ENCODE measurements around the gene GLCE.
"Not testable (repeated sequence)": the region's sequence is repeated elsewhere in the genome, so short reads cannot be mapped to it uniquely, and the experiment has no call there.

GLCE gene

DNA sequence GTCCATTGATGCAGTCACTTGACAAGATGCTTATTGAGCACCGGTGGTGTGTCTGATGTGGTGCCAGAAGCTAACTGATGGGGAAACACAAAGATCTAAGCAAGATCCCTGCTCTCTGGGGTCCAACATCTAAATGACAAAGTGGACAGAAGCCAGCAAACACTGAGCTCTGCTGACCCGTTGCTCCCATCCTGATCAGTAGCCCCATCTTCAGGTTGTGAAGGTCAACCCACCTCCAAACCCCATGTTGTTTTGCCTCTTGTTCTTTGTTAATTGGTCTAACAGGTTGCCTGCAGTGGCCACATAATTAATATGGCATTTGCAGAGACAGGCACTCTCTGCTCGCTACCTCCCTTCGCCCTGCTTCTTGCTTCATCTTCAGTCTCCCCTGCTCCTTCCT, 21.5 kb upstream of the GLCE start:
- no peak for DNase-seq (ENCODE audit: low read depth)

DNA sequence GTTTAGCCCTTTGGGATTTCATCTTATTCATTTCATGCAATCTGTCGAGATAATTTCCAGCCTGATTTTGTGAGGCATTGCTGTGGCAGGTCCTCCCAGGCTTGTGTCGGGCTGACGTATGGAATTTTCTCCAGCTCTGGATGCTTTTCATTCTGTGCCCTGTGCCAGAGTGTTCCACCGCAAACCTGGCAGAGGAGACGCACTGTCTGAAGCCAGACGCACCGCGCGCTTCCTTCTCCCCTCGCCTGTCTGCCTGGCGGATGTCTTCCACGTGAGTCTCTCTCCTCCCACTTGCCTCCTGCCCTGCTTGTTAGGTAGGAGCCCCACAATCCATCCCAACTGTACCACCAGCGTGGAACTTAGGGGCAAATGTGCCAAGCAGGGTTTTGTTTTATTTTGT, 20.1 kb upstream of the GLCE start:
- DNase-seq (ENCODE audit: low read depth): no peak

DNA sequence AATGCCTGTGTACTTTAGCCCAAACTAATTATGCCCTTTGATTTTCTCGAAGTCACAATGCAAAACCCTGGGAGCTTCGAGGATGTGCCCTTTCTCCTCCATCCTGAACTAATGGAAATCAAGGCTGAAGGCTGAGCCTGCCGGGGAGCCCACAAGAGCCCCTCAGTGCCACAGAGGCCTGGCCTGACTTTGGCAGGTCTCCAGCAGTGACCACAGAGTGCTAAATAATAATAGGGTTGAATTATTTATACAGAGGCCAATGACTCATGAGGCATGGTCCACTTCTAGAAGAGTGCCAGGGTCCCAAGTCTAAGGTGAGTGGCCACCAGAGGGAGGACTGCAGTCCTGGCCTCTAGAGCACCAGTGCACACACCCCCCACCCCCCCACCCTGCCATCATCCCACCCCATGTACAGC, 19.1 kb upstream of the GLCE start:
- DNase-seq (ENCODE audit: low read depth): no peak

DNA sequence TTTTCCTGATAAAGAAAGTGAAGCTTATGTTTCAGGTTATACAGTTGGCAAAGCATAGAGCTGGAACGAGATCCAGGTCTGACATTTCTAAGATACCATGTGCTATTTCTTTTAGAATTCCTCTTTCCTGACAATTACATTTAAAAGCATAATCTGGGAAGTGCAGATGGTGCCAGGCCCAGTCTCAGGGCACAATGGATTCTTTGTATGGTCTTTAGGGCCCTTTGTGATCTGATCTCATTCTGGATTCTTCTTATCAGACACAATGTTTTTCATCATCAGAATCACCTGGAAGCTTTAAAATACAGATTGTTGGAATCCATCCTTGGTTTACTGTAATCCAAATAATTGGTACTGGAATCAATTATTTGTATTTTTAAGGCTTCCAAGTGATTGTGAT, 18.6 kb upstream of the GLCE start:
- no peak for DNase-seq (ENCODE audit: low read depth)

DNA sequence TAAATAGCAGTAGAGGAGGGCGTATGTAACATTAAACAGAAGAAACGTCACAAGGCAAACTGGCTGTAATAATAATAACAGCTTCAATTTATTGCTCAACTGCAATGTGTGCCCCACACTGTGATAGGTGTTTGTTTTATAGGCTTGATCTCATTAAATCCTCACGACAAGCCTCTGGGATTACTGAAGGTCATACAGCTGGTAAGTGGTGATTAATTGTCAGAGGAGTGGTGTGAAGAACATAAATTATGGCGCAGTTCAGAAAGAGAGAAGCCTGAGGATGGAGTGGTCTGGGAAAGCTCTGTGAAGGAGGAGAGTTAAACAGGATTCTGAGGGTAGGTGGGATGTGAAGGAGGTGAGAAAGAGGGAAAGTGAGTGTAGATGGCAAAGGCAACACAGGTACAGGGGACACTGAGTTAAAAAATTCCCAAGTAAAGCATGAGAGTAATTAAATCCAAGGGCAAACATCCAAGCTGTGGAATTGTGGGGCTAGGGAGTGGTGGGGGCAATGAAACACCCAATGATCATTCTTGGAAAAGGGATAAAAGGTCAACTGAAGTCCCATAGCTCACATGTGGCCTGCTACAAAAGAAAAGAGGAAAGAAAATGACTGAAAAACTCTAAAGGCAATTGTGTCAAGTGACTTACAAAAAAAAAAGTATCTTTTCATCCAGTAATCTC, 16.5 kb upstream of the GLCE start:
- no peak for DNase-seq (ENCODE audit: low read depth)

DNA sequence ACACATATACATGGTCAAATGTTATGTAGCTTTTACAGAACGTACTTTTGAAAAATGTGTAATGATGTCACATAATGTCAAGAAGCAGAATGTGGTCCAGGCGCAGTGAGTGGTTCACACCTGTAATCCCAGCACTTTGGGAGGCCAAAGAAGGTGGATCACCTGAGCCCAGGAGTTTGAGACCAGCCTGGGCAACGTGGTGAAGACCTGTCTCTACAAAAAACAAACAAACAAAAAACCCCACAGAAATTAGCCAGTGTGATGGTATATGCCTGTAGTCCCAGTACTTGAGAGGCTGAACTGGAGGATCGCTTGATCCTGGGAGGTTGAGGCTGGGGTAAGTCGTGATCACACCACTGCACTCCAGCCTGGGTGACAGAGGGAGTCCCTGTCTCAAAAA, 15.9 kb upstream of the GLCE start:
- no peak for DNase-seq (ENCODE audit: low read depth)

DNA sequence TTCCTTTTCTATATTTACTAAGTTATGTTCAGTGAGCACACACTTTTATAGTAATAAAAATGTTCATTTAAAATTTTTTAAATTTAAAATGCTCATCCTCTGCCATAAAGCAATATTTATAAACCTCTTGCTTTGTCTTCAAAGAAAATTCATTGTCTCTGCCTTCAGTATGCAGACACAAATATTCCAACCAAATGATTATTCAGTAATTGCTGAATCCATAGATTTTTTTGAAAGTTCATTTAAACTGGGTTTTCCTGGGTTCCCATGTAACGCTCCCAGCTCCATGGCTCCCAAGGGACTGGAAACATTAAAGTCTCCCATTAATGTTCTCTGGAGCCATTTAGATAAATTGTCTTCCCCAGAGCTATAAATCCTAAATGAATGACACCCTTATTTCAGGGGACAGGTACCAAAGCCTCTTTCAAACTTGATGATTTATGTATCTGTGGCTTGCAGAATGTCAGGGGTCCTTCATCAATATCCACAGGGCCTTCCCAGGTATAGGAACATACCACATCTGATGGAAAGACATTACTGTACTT, 15.2 kb upstream of the GLCE start:
- DNase-seq (ENCODE audit: low read depth): no peak

DNA sequence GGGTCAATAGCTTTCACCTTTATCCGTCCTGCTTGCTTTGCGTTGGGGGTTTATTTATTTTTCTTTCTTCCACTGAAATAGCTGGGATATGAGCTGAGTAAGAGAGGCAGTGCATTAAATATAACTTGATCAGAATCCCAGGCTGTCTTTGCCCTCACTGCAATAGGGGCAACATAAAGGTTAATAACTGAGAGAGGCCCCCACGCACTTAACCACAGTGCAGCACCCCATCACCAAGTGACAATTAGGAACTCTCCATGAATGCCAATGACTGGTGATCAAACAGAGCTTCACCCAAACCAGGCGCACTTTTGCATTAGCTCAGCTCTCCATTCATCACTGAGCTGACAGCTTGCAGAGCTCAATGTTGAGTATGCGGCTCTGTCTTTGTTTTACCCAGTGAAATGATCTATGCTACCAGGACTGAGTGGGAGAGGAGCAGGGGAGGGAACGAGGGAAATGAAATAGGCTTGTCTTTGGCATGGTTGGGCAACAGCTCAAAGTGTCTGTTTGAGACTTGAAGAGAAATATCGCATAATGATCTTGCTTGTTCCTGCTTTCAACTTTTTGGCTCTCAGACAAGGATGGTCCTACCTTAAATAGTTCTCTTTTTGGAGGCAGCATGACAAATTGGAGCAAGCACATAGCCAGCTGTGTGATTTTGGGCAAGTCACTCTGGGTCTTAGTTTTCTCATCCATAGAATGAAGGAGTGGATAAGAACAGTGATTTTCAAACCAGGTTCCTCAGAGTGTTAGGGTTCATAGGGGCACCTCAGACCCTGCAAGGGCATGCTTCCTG, 14.5 kb upstream of the GLCE start:
- no peak for DNase-seq (ENCODE audit: low read depth)

DNA sequence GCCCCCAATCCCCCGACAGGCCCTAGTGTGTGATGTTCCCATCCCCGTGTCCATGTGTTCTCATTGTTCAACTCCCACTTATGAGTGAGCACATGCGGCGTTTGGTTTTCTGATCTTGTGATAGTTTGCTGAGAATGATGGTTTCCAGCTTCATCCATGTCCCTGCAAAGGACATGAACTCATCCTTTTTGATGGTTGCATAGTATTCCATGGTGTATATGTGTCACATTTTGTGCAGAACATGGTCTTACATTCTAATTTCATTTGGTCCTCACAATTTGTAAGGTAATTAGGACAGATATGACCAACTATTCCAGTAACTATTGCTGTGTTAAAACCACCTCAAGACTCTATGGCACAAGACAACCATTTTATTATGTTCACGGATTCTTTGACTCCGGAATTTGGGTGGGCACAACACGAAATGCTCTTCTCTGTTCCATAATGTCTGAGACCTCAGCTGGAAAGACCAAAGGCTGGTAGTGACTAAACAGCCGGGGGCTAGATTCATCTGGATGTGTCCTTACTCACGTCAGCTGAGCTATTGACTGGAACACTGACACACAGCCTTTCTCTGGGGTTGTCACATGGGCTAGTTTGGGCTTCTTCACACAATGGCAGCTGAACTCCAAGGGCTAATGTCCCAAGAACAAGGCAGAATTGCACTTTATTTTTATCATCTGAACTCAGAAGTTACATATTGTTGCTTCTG, 13.6 kb upstream of the GLCE start:
- DNase-seq (ENCODE audit: low read depth): no peak

DNA sequence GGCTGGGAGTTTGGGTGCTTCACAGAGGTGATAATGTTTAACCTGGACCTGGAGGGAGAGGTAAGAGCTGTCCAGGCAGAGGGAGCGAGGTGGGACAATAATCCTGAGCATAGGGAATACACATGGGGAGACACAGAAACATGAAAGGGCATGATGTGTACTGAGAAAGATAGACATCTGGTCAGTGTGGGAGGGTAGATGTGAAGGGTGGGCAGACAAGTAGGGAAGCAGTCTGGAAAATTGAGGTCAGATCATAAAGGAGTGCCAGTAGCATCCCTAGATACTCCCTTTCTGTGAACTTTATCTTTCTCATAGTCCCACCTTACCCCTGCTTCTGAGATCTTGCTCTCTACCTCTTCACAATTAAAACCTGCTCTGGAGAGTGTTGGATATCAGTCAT, 12.0 kb upstream of the GLCE start:
- no peak for DNase-seq (ENCODE audit: low read depth)

DNA sequence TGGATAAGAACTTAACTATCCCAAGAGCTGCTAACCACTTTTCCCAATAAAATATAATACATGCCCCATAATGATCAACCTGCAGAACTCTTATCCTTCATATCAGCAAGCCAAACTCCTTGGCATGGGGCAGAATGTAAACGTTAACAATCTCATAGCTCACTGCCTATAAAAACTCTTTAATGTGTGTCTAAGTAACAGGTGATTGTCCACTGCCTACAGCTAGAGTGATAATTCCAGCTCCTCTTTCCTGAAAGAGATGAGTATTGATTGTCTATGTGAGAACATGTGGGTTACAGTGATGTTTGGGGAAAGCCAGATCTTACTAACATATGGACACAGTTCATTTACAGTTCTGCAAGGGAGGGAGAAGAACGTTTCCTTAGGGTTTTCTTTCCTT, 11.3 kb upstream of the GLCE start:
- no peak for DNase-seq (ENCODE audit: low read depth)

DNA sequence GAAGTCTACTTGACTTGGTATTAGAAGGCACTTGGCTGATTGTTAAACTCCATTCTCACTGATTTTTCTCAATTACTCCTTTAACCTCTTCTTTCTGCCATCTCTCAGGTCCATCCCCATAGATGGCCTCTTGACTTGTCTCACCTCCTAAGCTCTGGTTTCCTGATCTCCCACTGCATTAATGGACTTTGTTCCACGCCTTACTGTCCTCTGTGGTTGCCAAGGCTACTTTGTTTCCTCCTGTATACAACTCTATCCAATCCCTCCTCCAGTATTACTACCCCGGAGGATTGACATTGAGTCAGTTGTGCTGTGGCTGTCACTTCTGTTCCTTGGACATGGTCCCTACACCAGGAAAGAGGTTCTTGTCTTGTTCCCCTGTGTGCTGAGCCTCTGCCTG, 10.6 kb upstream of the GLCE start:
- DNase-seq (ENCODE audit: low read depth): no peak

DNA sequence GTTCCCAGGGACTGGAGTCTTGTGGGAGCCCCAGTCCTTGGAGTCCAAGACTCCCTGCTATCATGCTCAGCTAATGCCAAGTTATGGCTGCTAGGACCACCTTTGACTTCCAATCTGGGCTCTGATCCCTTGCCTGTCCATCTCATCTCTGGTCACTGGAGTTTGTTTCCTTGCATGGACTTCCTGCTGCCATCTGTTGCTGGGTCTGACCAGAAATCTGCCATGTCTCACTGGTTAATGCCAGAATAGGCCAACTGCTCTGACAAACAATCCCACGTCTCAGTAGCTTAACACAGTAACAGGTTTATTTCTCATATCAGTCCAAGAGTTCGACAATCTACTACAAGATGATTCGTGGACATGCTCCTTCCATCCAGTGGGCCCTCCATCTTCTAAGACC, 10.1 kb upstream of the GLCE start:
- no peak for DNase-seq (ENCODE audit: low read depth)

DNA sequence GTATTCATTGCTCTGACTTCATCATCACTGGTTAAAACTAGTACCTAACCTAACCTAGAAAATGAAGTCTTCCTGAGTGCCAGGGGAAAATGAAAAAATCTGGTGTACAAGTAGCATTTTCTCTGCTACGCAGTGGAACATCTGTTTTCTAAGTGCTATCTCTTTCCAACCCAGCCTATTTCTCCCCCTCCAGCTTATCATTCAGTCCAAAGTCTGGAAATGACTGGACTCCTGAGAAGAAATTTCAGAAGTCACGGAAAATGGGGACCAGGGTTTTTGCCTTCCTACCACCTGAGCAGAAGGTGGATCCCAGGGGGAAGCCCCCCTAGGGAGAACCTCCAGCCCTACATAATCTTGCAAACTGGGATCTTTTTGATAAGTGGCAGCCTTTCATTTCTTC, 9.6 kb upstream of the GLCE start:
- no peak for DNase-seq (ENCODE audit: low read depth)

DNA sequence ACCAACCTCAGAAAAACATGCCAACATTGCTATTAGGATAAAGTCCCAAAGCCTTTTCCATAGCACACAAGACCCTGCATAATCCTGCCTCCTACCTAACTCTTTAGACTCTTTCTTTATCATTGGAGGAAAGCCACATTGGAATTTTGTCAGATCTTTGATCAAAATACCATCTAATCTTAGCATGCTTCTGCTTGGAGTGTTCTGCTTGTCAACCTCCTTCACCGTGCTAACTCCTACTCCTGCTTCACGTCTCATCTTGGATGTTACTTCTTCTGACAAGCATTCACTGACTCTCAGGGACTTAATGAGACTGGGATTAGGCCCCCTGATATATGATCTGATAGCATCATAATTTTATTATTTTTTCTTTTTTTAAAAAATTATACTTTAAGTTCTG, 7.4 kb upstream of the GLCE start:
- no peak for DNase-seq (ENCODE audit: low read depth)

DNA sequence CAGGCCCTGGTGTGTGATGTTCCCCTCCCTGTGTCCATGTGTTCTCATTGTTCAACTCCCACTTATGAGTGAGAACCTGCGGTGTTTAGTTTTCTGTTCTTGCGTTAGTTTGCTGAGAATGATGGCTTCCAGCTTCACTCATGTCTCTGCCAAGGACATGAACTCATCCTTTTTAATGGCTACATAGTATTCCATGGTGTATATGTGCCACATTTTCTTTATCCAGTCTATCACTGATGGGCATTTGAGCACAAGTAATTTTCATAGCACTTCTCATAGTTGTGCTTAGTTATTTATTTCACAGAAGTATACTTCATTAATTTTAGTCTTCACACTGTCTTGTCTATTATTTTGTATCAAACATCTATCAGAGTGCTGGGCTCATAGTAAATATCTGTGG, 6.8 kb upstream of the GLCE start:
- not testable (repeated sequence) for DNase-seq (ENCODE audit: low read depth)

DNA sequence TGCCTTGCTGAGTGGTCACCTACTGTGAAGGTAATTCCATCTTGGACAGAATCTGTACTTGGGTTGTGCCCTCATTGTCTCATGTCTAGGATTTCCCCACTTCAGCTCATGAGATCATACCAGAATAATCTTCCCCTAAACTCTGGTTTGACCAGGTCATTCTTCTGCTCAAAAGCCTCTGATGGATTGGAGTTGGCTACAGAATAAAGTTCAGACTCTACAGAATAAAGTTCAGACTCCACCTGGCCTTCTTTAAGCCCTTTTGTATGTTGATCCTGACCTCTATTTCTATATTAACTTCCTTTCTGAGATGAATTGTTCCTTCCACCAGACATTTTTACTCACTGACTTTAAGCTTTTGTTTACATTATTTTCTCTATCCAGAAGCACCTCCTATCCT, 6.4 kb upstream of the GLCE start:
- no peak for DNase-seq (ENCODE audit: low read depth)

DNA sequence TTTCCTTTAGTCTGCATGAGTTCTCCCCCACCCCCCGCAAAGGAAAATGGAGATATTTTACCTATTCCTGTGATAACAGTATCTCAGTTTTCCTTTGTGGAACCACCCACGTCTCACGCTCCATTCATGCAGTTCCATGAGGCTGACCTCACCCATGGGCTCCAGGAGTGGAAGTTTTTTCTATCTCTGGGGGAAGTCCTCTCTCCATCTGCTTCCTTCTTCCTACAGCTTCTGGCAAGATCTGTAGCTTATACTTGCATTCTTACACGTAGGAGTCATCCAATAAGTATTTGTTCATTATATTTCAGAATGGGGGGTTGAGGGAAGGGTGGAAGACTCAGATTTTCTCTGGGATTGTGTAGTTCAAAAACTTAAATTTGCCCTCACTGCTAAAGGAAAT, 5.8 kb upstream of the GLCE start:
- no peak for DNase-seq (ENCODE audit: low read depth)

DNA sequence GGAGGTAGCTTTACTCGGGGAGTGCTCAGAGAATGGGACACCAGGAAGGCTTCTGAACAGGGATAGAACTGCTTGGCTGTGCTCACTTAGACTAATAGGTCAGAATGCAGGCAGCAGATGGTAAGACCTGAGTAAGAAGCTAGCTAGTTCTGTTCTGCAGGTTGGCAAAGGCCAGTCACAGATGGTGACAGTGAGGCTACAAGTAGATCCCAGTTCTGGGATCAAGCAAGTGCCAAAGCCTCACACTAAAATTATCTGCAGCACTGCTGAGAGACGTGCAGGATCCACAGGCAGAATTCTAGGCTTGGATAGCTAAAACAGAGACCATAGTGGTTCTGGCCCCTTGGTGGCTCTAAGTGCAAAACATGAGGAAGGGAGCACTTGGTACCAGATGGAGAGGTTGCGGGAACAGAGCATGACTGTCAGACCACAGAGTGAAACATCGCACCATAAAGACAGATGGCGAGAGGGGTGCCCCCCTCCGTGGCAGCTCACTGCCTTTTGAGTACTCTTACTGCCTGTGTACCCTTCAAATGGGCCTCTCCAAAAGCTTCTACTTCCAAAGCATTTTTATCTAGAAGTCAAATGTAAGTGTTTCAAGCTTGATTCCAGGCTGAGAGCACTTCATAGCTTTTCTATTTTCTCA, 3.6 kb upstream of the GLCE start:
- no peak for DNase-seq (ENCODE audit: low read depth)

DNA sequence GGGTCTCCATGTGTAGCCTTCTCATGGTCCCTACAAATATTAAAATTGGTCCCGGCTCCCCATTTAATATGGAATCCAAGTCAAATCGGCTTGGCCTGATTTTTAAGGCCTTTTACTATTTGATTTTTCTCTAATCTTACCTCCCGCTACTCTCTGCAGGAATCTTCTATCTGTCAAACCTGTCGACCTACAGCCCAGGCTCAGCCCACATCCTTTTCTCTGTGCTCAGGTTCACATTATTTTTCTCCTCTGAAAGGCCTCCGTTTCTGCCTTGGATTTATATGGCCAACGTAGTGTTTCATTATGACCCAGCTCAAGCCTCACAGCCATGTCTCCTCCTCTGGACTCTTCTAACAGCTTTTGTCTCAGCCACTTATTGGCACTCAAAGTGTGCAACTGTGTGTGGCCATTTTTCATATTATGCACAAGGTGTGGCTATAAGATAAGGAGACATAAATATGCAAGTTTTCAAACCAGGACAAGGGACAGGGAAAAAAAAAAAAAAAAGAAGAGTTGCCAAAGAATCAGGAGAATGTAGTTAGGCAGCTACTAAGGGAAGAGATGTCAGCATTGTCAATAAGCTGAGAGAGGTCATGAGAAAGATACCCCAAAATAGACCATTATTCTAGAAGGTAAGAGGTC, 2.1 kb upstream of the GLCE start:
- no peak for DNase-seq (ENCODE audit: low read depth)

DNA sequence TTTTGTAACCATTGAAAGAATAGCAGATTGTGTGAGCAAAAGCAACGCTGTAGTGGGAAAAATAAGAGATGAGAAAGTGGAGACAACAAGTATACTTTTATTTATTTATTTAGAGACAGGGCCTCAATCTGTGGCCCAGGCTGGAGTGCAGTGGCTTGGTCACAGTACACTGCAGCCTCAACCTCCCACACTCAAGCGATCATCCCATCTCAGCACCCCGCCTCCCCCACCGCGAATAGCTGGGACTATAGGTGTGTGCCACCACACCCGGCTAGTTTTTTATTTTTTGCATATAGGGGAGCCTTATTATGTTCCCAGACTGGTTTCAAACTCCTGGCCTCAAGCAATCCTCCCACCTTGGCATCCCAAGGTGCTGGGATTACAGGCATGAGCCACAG, 1.6 kb upstream of the GLCE start:
- no peak for DNase-seq (ENCODE audit: low read depth)

DNA sequence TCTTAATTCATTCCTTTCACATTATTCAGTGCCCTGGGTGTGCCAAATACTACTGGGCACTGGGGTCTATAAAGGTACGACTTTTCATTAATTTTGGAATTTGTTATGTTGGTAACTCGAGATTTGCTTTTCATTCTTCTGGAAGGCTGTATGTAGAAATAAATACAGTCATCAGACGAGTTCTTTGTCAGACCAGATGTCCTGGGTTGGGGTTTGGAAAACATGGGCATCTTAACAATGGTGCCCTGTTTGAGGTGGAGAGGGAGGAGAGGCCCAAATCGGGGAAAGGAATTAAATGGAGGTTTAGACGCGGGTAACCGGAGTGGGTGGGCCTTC, 662 bp upstream of the GLCE start:
- no peak for DNase-seq (ENCODE audit: low read depth)
